GM18499 (cell line): Measurements from ENCODE around the gene FAM193A.

Experiments
- ATAC-seq: cut with Tn5 transposase; IDR thresholded peaks from one replicate; pipeline ENCODE4 v1.9.1; 2021; ENCODE audit warnings: moderate number of reproducible peaks; ENCODE audit not compliant: insufficient read depth, unreplicated experiment

FAM193A gene

DNA sequence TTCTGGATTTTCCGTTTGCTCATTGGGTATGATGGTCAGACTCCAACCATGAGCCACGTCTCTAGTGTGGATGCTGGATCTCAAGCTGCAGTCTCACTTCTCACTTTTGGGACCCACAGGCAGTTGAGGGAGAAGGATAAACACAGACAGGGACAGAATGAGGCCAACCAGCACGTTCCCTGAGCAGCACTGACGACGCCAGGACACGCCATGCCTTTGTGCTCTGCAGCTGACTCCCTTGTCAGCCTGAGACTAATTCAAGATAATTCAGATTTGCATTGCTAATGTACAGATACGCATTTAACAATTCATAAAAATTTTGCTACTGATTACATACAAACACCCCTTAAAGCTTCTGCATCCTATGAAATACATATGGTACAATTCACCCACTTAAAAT, 106.5 kb downstream of the FAM193A start:
- no peak for ATAC-seq

DNA sequence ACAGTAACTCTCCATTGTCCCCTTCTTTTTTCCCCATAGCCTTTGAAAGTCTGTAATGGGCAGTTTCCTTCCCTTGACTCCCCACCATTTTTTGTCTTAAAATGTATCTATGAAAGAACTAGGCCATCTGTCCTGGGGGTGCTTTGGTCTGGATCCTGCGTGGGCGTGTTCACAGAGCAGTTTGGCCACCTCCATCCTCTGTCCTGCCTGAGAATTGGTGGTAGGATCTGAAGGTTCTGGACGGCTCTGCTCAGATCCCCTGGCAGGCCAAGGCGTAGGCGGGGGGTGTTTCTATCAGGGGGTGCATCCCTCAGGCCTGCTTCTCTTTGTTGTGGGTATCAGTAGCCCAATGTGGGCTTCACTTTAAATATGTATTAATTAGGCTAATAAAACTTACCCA, 107.1 kb downstream of the FAM193A start:
- ATAC-seq = no peak

- ATAC-seq = no peak
Observed at GRCh38 chr4:2646396-2647149, 110.1 kb downstream of the FAM193A start.

DNA sequence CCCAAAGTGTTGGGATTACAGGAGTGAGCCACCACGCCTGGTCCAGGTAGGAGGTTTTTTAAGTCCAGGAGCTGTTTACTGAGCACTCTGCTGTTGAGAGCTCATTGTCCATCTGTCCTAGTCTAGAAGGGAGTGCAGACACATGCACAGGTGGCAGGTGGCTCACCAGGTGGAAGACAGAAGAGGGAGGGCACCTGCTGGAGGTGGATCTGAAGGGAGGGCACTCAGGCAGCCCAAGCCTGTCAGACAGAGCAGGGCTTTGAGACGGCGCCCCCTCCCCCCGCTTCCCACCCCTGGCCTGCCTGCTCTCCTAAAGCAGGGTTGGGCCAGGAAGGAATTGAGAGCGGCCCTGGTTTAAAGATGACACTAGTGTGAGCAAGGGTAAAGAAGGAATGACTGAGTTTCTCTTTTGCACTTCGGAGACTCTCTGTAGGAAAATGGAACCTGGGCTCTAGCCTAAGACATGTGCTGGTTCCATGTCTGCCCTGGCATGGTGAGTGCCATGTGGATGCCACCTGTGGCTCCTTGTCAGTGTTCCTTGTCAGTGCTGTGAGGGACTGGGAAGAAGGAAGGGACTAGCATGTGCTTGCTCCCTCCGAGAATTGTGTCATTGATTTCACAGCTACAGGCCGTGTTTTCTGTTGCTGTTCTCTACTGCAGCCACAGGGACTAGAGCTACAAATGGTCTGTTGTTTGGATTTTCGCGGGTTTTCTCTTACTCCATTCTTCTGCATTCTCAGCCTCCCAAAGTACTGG, 111.1 kb downstream of the FAM193A start:
- ATAC-seq = no peak

DNA sequence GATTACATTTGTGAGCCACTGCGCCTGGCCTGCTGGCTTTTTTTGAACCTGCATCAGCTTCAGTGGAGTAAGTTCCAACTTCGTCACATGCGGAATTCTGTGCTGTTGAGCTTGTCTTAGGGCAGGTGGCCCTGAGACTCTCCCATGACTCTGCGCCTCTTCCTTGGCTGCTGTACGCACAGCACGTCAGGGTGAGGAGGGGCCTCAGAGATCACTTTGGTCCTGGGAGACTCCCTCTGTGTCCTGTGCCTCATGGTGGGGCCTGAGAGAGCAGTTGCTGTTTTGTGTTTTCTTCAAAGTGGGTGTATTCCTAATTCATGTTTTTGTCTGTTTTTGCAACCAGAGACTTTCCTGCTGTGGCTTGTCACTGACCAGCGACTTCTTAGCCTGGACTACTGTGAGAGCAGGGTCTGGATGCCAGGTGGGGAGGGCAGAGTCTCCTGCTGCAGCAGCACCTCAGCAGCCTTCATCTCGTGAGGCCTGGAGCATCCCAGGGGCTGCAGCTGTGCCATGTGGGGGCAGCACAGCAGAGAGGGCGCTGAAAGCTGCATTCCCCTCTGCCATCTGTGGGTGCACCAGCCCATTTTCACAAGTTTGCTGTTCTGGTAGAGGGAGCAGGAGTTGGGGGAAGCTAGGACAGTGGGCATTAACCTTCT, 111.8 kb downstream of the FAM193A start:
- no peak for ATAC-seq

GRCh38 chr4:2649604-2650114, 113.2 kb downstream of the FAM193A start:
- ATAC-seq = no peak

GRCh38 chr4:2650276-2650675, 113.8 kb downstream of the FAM193A start:
- no peak for ATAC-seq

DNA sequence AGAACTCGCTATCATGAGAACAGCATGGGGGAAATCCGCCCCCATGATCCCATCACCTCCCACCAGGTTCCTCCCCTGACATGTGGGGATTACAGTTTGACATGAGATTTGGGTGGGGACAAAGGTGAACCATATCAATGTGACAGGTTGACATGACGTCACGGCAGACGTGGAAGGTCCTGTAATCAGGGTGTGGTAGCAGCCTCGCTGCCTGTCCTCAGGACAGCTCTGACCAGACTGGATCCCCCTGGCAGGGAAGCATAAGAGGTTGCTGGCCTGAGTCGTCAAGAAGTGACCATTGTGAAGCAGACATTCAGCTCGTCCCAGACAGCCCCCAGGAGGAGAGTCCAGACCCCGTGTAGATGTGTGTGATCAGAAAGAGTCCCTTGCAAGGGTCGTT, 115.1 kb downstream of the FAM193A start:
- no peak for ATAC-seq

GRCh38 chr4:2651998-2652397, 115.6 kb downstream of the FAM193A start:
- no peak for ATAC-seq

DNA sequence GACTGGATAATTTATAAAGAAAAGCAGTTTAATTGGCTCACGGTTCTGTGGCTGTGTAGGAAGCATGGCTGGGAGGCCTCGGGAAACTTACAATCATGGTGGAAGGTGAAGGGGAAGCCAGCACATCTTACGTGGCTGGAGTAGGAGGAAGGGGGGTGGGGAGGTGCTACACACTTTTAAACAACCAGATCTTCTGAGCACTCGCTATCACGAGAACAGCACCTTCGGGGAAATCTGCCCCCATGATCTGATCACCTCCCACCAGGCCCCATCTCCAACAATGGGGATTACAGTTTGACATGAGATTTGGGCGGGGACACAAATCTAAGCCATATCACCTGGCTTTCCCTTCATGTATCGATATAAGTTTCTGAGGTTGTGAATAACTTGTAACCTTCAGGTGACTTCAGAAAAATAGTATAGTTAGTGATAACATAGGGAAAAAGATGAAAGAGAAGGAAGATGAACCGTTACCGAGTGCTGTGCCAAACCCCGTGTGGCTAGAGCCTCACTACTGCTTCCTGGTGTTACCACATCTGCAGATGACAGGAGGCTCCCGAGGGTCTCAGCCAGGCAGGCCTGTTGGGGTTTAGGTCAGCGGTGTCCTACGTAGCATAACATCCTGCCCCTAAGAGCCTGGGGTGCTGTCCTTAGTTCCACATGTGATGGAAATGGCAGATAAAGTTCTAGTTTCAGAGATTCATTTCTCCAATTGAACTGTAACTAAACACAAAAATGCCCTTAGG, 116.1 kb downstream of the FAM193A start:
- ATAC-seq = no peak

DNA sequence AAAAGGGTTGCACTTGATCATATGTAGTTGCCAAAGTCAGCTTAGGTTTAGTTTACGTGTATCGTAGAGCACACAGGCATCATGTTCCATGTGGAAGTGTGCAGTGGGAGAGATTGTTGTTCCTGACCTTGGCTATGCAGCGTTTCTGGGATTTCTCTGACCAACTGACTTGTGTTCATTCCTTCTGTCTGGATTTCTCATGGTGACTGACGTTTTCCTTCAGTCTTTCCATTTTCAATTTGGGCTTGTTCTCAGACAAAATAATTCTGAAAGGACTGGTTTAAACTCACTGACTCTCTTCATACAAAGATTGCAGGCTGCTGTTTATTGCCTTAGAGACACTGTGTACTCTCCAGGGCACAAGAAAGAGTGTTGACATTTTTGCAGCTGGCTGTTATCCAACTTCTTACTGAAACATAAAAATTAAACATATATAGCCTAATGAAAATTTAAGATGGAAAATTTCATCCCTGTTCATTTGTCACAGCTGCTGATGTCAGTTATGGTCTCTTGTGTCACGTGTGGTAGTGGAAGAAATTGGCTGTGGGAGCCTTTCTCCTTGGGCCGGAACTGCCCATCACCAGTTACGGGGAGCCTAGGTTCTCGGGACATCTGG, 124.3 kb downstream of the FAM193A start:
- no peak for ATAC-seq

GRCh38 chr4:2662598-2662997, 126.2 kb downstream of the FAM193A start:
- no peak for ATAC-seq

DNA sequence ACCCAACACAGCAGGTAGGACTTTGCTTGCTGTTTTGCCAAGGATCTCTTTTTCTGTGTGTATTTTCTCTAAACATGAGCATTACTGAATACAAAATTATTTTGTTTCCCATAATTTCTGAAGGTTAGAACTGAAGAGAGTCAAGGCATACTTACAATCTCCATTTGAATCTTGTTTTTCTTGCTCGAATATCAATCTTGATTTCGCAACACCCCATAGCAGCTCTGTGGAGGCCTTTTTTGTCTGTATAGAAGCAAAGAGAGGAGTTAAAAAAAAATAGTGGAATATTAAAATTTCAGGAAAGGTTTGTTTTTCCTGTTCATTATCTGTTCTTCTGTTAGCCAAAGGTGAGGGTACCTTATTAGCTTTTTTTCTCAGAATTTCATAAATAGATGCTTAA, 126.8 kb downstream of the FAM193A start:
- ATAC-seq = no peak

- ATAC-seq = no peak
Observed at GRCh38 chr4:2666722-2667247, 130.3 kb downstream of the FAM193A start.

GRCh38 chr4:2667428-2667827, 131.0 kb downstream of the FAM193A start:
- no peak for ATAC-seq

GRCh38 chr4:2671267-2671895, 134.9 kb downstream of the FAM193A start:
- no peak for ATAC-seq

DNA sequence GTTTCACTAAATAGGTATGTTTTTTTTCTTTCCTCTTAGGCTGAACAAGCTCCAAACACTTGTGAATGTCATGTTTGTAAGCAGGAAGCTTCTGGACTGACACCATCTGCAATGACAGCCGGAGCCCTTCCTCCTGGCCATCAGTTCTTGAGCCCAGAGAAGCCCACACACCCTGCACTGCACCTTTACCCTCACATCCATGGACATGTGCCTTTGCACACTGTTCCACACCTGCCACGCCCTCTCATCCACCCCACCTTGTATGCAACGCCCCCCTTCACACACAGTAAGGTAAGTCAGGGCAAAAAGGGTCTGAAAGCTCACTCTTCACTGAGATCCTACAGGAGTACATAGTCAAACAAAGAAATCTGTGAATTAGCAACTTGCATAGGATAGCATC, 135.6 kb downstream of the FAM193A start:
- no peak for ATAC-seq

DNA sequence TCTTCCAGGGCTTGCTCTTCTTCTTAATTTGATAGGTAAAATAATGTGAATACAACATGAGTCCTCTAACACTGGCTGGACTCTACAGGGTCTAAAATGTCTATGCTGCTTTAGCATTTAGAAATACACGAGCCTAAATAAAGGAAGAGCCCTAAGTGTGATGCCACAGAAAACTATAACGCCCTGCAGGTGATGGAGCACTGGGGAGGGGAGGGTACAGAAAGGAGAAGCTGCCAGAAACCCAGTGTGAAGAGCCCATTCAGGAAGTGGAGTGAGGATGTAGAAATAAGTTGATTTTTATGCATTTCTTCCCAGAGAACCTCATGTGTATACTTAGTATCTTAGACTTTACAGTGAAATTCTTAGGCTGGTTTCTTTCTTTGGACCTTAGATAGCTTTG, 136.3 kb downstream of the FAM193A start:
- ATAC-seq = no peak

DNA sequence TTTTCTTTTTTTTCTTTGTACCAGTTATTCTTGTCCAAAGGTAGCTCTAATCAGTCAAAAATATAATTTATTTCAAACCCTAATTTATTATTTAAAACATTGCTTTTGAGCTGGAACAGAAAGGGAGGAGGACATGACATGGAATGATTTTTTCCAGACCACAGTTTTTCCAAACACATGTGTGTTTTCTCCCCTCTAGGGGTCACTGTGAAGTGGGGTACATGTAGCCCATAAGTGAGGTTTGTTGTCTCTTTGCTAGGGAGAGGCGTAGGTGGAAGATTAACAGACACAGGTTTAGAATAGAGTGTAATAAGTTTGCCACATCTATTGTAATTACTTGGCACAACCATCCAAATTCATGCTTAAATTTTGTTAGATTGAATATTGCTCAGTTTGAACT, 136.7 kb downstream of the FAM193A start:
- no peak for ATAC-seq
